ENCODE results near the gene THEMIS2. TPM values are rescaled to one million over a fixed set of nuclear protein-coding genes. Genes with fewer than 3 reads are reported as not detected.

The THEMIS2 gene
- total and polyA plus RNA-seq, 2 experiments from 2014 or later: 8.1 to 32.4 TPM

DNA sequence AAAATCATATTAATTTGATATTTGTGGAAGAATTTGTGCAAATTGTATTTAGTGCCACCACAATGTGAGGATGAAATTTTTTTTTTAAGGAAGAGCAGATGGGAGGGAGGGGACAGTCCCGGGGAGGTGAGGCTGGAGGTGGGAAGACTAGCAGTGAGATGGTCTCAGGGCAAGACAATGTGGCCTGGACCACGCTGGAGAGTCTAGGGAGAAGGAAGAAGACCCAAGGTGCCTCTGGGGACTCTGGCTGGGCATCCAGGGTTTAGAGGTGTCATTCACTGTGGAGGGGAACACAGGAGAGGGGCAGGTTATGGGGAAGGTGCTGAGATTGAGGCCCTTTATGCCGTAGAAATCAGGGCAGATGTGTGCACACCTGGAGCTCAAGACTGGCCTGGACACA lies 10.3 kb upstream of the THEMIS2 start:
- Mint-ChIP-seq H3K9me3 (no peaks in the 10 kb centered on the region), H3K36me3 (ENCODE audit: low read depth) (no peaks in the 10 kb centered on the region)

More for the DNA sequence above, 10.3 kb upstream of the THEMIS2 start:
- DNase-seq (ENCODE audit: low spot score) (no peak), ATAC-seq (no peak)
- Histone ChIP-seq H3K4me3 (no peak overlapping the region), H4K20me1 (replicated peaks; ENCODE audit: insufficient read depth) (no peaks in the 10 kb centered on the region), H3K4me1 (ENCODE audit: insufficient read depth) (no peaks in the 10 kb centered on the region; the same call in 1 of the 2 replicates), H3K79me2 (replicated peaks; ENCODE audit: insufficient read depth) (no peaks in the 10 kb centered on the region), H3F3A (replicated peaks; ENCODE audit: low read depth) (no peaks in the 10 kb centered on the region), H3K36me3 (ENCODE audit: insufficient read depth) (no peaks in the 10 kb centered on the region), H2AFZ (no peak overlapping the region), H3K9me2 (ENCODE audit: insufficient read depth) (no peaks in the 10 kb centered on the region), H3K4me2 (no peak overlapping the region), H3K27ac (ENCODE audit: low read depth) (no peak overlapping the region), H3K27me3 (ENCODE audit: insufficient read depth) (no peaks in the 10 kb centered on the region)
- no peak overlapping the region for H3K4me3 Mint-ChIP-seq
- TF ChIP-seq STAT1 (IDR thresholded peaks at IDR 0.05; ENCODE audit: unreplicated experiment) (no peak), ZNF114 (CRISPR knock-in tag; IDR thresholded peaks at IDR 0.05) (no peak), POLR2AphosphoS5 (IDR thresholded peaks at IDR 0.05; ENCODE audit: low read depth) (no peak), REST (IDR thresholded peaks at IDR 0.05; ENCODE audit: unreplicated experiment) (no peak), ETS1 (IDR thresholded peaks at IDR 0.05) (no peak), CREB1 (CRISPR knock-in tag; IDR thresholded peaks at IDR 0.05; ENCODE audit: low read depth) (no peak), EZH2phosphoT487 (IDR thresholded peaks at IDR 0.05; ENCODE audit: unreplicated experiment) (no peak), EZH2 (IDR thresholded peaks at IDR 0.05; ENCODE audit: low read depth, unreplicated experiment) (no peak), NANOG (IDR thresholded peaks at IDR 0.05; ENCODE audit: borderline replicate concordance) (no peak), ZNF331 (CRISPR knock-in tag; IDR thresholded peaks at IDR 0.05; ENCODE audit: low read depth) (no peak), JUNB (IDR thresholded peaks at IDR 0.05; ENCODE audit: unreplicated experiment) (no peak)
- TF ChIP-seq, protein P1, sequence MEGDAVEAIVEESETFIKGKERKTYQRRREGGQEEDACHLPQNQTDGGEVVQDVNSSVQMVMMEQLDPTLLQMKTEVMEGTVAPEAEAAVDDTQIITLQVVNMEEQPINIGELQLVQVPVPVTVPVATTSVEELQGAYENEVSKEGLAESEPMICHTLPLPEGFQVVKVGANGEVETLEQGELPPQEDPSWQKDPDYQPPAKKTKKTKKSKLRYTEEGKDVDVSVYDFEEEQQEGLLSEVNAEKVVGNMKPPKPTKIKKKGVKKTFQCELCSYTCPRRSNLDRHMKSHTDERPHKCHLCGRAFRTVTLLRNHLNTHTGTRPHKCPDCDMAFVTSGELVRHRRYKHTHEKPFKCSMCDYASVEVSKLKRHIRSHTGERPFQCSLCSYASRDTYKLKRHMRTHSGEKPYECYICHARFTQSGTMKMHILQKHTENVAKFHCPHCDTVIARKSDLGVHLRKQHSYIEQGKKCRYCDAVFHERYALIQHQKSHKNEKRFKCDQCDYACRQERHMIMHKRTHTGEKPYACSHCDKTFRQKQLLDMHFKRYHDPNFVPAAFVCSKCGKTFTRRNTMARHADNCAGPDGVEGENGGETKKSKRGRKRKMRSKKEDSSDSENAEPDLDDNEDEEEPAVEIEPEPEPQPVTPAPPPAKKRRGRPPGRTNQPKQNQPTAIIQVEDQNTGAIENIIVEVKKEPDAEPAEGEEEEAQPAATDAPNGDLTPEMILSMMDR (conservative IDR thresholded peaks at IDR 0.05; ENCODE audit: low read depth in 2 of 2): no peak
- TF ChIP-seq, protein P2, sequence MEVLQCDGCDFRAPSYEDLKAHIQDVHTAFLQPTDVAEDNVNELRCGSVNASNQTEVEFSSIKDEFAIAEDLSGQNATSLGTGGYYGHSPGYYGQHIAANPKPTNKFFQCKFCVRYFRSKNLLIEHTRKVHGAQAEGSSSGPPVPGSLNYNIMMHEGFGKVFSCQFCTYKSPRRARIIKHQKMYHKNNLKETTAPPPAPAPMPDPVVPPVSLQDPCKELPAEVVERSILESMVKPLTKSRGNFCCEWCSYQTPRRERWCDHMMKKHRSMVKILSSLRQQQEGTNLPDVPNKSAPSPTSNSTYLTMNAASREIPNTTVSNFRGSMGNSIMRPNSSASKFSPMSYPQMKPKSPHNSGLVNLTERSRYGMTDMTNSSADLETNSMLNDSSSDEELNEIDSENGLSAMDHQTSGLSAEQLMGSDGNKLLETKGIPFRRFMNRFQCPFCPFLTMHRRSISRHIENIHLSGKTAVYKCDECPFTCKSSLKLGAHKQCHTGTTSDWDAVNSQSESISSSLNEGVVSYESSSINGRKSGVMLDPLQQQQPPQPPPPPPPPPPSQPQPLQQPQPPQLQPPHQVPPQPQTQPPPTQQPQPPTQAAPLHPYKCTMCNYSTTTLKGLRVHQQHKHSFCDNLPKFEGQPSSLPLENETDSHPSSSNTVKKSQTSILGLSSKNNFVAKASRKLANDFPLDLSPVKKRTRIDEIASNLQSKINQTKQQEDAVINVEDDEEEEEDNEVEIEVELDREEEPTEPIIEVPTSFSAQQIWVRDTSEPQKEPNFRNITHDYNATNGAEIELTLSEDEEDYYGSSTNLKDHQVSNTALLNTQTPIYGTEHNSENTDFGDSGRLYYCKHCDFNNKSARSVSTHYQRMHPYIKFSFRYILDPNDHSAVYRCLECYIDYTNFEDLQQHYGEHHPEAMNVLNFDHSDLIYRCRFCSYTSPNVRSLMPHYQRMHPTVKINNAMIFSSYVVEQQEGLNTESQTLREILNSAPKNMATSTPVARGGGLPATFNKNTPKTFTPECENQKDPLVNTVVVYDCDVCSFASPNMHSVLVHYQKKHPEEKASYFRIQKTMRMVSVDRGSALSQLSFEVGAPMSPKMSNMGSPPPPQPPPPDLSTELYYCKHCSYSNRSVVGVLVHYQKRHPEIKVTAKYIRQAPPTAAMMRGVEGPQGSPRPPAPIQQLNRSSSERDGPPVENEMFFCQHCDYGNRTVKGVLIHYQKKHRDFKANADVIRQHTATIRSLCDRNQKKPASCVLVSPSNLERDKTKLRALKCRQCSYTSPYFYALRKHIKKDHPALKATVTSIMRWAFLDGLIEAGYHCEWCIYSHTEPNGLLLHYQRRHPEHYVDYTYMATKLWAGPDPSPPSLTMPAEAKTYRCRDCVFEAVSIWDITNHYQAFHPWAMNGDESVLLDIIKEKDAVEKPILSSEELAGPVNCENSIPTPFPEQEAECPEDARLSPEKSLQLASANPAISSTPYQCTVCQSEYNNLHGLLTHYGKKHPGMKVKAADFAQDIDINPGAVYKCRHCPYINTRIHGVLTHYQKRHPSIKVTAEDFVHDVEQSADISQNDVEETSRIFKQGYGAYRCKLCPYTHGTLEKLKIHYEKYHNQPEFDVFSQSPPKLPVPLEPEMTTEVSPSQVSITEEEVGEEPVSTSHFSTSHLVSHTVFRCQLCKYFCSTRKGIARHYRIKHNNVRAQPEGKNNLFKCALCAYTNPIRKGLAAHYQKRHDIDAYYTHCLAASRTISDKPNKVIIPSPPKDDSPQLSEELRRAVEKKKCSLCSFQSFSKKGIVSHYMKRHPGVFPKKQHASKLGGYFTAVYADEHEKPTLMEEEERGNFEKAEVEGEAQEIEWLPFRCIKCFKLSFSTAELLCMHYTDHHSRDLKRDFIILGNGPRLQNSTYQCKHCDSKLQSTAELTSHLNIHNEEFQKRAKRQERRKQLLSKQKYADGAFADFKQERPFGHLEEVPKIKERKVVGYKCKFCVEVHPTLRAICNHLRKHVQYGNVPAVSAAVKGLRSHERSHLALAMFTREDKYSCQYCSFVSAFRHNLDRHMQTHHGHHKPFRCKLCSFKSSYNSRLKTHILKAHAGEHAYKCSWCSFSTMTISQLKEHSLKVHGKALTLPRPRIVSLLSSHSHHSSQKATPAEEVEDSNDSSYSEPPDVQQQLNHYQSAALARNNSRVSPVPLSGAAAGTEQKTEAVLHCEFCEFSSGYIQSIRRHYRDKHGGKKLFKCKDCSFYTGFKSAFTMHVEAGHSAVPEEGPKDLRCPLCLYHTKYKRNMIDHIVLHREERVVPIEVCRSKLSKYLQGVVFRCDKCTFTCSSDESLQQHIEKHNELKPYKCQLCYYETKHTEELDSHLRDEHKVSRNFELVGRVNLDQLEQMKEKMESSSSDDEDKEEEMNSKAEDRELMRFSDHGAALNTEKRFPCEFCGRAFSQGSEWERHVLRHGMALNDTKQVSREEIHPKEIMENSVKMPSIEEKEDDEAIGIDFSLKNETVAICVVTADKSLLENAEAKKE (CRISPR knock-in tag; IDR thresholded peaks at IDR 0.05): no peak
- peaks cover 9% of the 10 kb centered on the region for H3K27me3 Mint-ChIP-seq (ENCODE audit: insufficient read depth, low read depth, poor library complexity)
- peaks cover 6% of the 10 kb centered on the region for H3K4me1 Mint-ChIP-seq
- H3K27ac Mint-ChIP-seq: no peak overlapping the region; the same call in 1 of the 2 replicates
